Small intestine (tissue), 7 donors: ENCODE results near the gene SEPTIN1. TPM values are rescaled to one million over a fixed set of nuclear protein-coding genes. Genes with fewer than 3 reads are reported as not detected.

Experiments used
- DNase-seq, 2 donors: peaks; one replicate each; pipeline versions ENCODE4 v3.0.0 to v3.0.0-alpha.2; 2013
- FAIRE-seq: peaks from 2 replicates; lab custom pipeline; 2012; peaks lifted over from hg19 to GRCh38; lab: Jason Lieb, UNC
- H3K27ac ChIP-seq, 3 donors: one replicate each; pipeline ENCODE4 v1.5.1; 2013; ENCODE audit warnings: low read length in 2 of 3, mild to moderate bottlenecking in 2 of 3, control low read depth in 1 of 3, inconsistent platforms in 1 of 3, low read depth in 1 of 3, moderate library complexity in 1 of 3
- H3K27me3 ChIP-seq, 3 donors: one replicate each; pipeline ENCODE4 v1.6.1; 2013; ENCODE audit warnings: low read length in 3 of 3, inconsistent platforms in 1 of 3; ENCODE audit not compliant: control insufficient read depth in 3 of 3, insufficient read depth in 3 of 3
- H3K36me3 ChIP-seq, 3 donors: one replicate each; pipeline ENCODE4 v1.6.1; 2013; ENCODE audit warnings: low read length in 3 of 3, inconsistent platforms in 1 of 3, low read depth in 1 of 3, mild to moderate bottlenecking in 1 of 3, moderate library complexity in 1 of 3; ENCODE audit not compliant: control insufficient read depth in 3 of 3, insufficient read depth in 2 of 3
- H3K4me1 ChIP-seq, 3 donors: one replicate each; pipeline ENCODE4 v1.6.1; 2013; ENCODE audit warnings: low read length in 2 of 3, inconsistent platforms in 1 of 3, low read depth in 1 of 3, mild to moderate bottlenecking in 1 of 3, moderate library complexity in 1 of 3; ENCODE audit not compliant: control insufficient read depth in 3 of 3, insufficient read depth in 2 of 3
- H3K4me3 ChIP-seq, 3 donors: one replicate each; pipeline ENCODE4 v1.5.1; 2013; ENCODE audit warnings: low read length in 3 of 3, control low read depth in 1 of 3, inconsistent platforms in 1 of 3, low read depth in 1 of 3, mild to moderate bottlenecking in 1 of 3, moderate library complexity in 1 of 3
- H3K9me3 ChIP-seq, 2 donors: one replicate each; pipeline ENCODE4 v1.6.1; 2013; ENCODE audit warnings: low read depth in 1 of 2, low read length in 1 of 2; ENCODE audit not compliant: control insufficient read depth in 2 of 2, insufficient read depth in 1 of 2
- WGBS, 3 donors: extraction: QIAGEN DNeasy Blood & Tissue Kit; methylation state at CpG; one replicate each; pipeline ENCODE4 v1.1.7; 2013; 5-methylcytosine and 5-hydroxymethylcytosine counted together
- polyA plus RNA-seq, 4 donors: library from polyadenylated mRNA; stranded (reverse) in 3 of 4; unstranded in 1 of 4; fragments of 200-250 nt in 3 of 4; fragments of 120-200 nt in 1 of 4; gene quantifications; one replicate each; pipeline versions ENCODE4 v1.2.1 to v1.2.3, GENCODE V29; 2013
- donor health status: healthy with polysubstance abuse.
- donor health status: control.
- donor health status: control.
- donor health status: Bipolar disorder and iron deficiency.
- donor health status: healthy.

The SEPTIN1 gene
- polyA plus RNA-seq, 4 donors, result 4.8 to 21.1 (median 6.4) TPM

GRCh38 chr16:30359871-30360170 lies 22.5 kb downstream of the SEPTIN1 start:
- no peak for DNase-seq
- Histone ChIP-seq H3K4me1 (peaks cover 0 to 15% (median 2%) of the 10 kb centered on the region in 3 donors), H3K36me3 (peaks cover 3 to 78% (median 9%) of the 10 kb centered on the region in 3 donors), H3K9me3 (no peaks in the 10 kb centered on the region), H3K4me3 (no peak overlapping the region), H3K27me3 (no peaks in the 10 kb centered on the region), H3K27ac (no peak overlapping the region)
- 77 to 86% (median 81%) methylated on average over 6 of the region's 6 CpGs for WGBS, 3 donors
- FAIRE-seq, result no peak

GRCh38 chr16:30358990-30359870 lies 23.1 kb downstream of the SEPTIN1 start:
- 80 to 90% (median 89%) methylated on average over 23 to 28 of the region's 28 CpGs for WGBS, 3 donors
- Histone ChIP-seq H3K9me3 (no peaks in the 10 kb centered on the region), H3K4me3 (no peak overlapping the region), H3K4me1 (peaks cover 1 to 15% (median 2%) of the 10 kb centered on the region in 3 donors), H3K36me3 (peaks cover 3 to 74% (median 8%) of the 10 kb centered on the region in 3 donors), H3K27ac (no peak overlapping the region), H3K27me3 (no peaks in the 10 kb centered on the region)
- FAIRE-seq (no peak), DNase-seq (no peak)

GRCh38 chr16:30358577-30358936 lies 23.8 kb downstream of the SEPTIN1 start:
- FAIRE-seq, result no peak
- DNase-seq, result no peak
- 91 to 96% (median 94%) methylated on average over 9 of the region's 9 CpGs for WGBS, 3 donors
- peaks cover under 1 to 73% (median 8%) of the 10 kb centered on the region in 3 donors for H3K36me3 ChIP-seq
- H3K9me3 ChIP-seq, result no peaks in the 10 kb centered on the region
- no peaks in the 10 kb centered on the region for H3K27me3 ChIP-seq
- H3K4me3 ChIP-seq, result no peak overlapping the region
- H3K27ac ChIP-seq, result no peak overlapping the region
- peaks cover 2 to 22% (median 6%) of the 10 kb centered on the region in 3 donors for H3K4me1 ChIP-seq

GRCh38 chr16:30357715-30358576 lies 24.4 kb downstream of the SEPTIN1 start:
- FAIRE-seq, result no peak
- no peak overlapping the region for H3K27ac ChIP-seq
- no peak overlapping the region for H3K4me3 ChIP-seq
- H3K27me3 ChIP-seq, result no peaks in the 10 kb centered on the region
- peaks cover 2 to 24% (median 6%) of the 10 kb centered on the region in 3 donors for H3K4me1 ChIP-seq
- no peak for DNase-seq
- WGBS, 3 donors, result 82 to 88% (median 83%) methylated on average over 34 to 37 of the region's 37 CpGs
- H3K9me3 ChIP-seq, result no peaks in the 10 kb centered on the region
- H3K36me3 ChIP-seq, result peaks cover 4 to 74% (median 8%) of the 10 kb centered on the region in 3 donors

GRCh38 chr16:30357085-30357714 lies 25.2 kb downstream of the SEPTIN1 start:
- Histone ChIP-seq H3K4me1 (peaks cover 2 to 24% (median 6%) of the 10 kb centered on the region in 3 donors), H3K27me3 (no peaks in the 10 kb centered on the region), H3K4me3 (no peak overlapping the region), H3K36me3 (peaks cover 5 to 78% (median 8%) of the 10 kb centered on the region in 3 donors), H3K27ac (no peak overlapping the region), H3K9me3 (no peaks in the 10 kb centered on the region)
- DNase-seq (no peak), FAIRE-seq (no peak)
- 76 to 80% (median 79%) methylated on average over 5 of the region's 5 CpGs for WGBS, 3 donors

GRCh38 chr16:30356401-30357084 lies 25.8 kb downstream of the SEPTIN1 start:
- peak overlapping the region in 2 of 3 donors; percentile 81 to 96 for H3K4me3 ChIP-seq
- FAIRE-seq (no peak), DNase-seq (peak in 1 of 2 donors; percentile 27)
- H3K9me3 ChIP-seq, result no peaks in the 10 kb centered on the region
- H3K36me3 ChIP-seq, result peaks cover 5 to 81% (median 8%) of the 10 kb centered on the region in 3 donors
- H3K4me1 ChIP-seq, result peaks cover 2 to 24% (median 6%) of the 10 kb centered on the region in 3 donors
- H3K27me3 ChIP-seq, result no peaks in the 10 kb centered on the region
- H3K27ac ChIP-seq, result peak overlapping the region; percentile 92 to 95 (median 95)
- WGBS, 3 donors, result 53 to 67% (median 61%) methylated on average over 12 of the region's 12 CpGs

- H3K36me3 ChIP-seq, result peaks cover 8 to 81% (median 9%) of the 10 kb centered on the region in 3 donors
- H3K27me3 ChIP-seq, result no peaks in the 10 kb centered on the region
- no peak for FAIRE-seq
- peak overlapping the region; percentile 26 to 96 (median 81) for H3K4me3 ChIP-seq
- no peak for DNase-seq
- no peaks in the 10 kb centered on the region for H3K9me3 ChIP-seq
- 47 to 53% (median 53%) methylated on average over 7 of the region's 7 CpGs for whole genome bisulfite sequencing, 3 donors
- peak overlapping the region; percentile 92 to 95 (median 95) for H3K27ac ChIP-seq
- peaks cover 2 to 29% (median 6%) of the 10 kb centered on the region in 3 donors for H3K4me1 ChIP-seq
Measured at GRCh38 chr16:30355954-30356308, 26.4 kb downstream of the SEPTIN1 start.
